Measurements from ENCODE around the gene WDR91.

DNA sequence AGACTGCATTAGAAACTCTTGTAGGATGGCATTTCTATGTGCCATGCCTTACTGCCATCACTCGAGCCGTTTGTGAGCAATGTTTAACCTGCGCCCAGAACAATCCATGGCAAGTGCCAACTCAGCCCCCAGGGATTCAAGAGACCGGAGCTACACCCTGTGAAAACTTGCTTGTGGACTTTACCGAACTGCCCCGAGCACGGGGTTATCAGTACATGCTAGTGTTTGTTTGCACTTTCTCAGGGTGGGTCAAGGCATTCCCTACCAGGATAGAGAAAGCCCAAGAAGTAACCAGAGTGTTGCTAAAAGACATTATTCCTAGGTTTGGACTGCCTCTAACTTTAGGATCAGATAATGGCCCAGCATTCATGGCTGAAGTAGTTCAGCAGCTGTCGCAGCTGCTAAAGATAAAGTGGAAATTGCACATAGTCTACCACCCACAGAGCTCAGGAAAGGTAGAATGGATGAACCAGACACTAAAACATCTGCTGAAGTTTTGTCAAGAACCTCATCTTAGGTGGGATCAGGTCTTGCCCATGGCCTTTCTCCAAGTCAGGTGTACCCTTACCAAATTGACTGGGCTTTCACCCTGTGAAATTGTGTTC, 31.9 kb downstream of the WDR91 start:
- no peak for TF ChIP-seq YY1 (IDR thresholded peaks at IDR 0.05; ENCODE audit: low read depth)
- no peak for TF ChIP-seq NFIC (IDR thresholded peaks at IDR 0.05)
- no peak for TF ChIP-seq TAF1 (IDR thresholded peaks at IDR 0.05; ENCODE audit: low read depth)
- TF ChIP-seq, protein P1, sequence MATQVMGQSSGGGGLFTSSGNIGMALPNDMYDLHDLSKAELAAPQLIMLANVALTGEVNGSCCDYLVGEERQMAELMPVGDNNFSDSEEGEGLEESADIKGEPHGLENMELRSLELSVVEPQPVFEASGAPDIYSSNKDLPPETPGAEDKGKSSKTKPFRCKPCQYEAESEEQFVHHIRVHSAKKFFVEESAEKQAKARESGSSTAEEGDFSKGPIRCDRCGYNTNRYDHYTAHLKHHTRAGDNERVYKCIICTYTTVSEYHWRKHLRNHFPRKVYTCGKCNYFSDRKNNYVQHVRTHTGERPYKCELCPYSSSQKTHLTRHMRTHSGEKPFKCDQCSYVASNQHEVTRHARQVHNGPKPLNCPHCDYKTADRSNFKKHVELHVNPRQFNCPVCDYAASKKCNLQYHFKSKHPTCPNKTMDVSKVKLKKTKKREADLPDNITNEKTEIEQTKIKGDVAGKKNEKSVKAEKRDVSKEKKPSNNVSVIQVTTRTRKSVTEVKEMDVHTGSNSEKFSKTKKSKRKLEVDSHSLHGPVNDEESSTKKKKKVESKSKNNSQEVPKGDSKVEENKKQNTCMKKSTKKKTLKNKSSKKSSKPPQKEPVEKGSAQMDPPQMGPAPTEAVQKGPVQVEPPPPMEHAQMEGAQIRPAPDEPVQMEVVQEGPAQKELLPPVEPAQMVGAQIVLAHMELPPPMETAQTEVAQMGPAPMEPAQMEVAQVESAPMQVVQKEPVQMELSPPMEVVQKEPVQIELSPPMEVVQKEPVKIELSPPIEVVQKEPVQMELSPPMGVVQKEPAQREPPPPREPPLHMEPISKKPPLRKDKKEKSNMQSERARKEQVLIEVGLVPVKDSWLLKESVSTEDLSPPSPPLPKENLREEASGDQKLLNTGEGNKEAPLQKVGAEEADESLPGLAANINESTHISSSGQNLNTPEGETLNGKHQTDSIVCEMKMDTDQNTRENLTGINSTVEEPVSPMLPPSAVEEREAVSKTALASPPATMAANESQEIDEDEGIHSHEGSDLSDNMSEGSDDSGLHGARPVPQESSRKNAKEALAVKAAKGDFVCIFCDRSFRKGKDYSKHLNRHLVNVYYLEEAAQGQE (IDR thresholded peaks at IDR 0.05; ENCODE audit: low read depth) = no peak
- no peak for TF ChIP-seq CEBPB (IDR thresholded peaks at IDR 0.05)
- TF ChIP-seq EP300 (IDR thresholded peaks at IDR 0.05; ENCODE audit: borderline replicate concordance) = no peak
- no peak for TF ChIP-seq MAX (IDR thresholded peaks at IDR 0.05)
